SK-N-SH (cell line): Measurements from ENCODE around the gene ERVMER34-1. TPM values are rescaled to one million over a fixed set of nuclear protein-coding genes. Genes with fewer than 3 reads are reported as not detected.
A peak's percentile ranks its signal among the peaks of the same experiment; 100 is the strongest.

Experiments
- CTCF ChIA-PET: fragments of 300-600, 350-600 bp; formaldehyde crosslinking; extraction: SDS; loops from one replicate; lab custom pipeline; 2021; lab: Yijun Ruan, JAX
- POLR2A ChIA-PET: fragments of 350-600 bp; sonication (Branson Sonifier 250); formaldehyde crosslinking; extraction: SDS; loops from one replicate; lab custom pipeline; 2020; ENCODE audit warnings: antibody characterized with exemption, inconsistent platforms; lab: Yijun Ruan, JAX
- DNase-seq: peaks from one replicate; pipeline ENCODE4 v3.0.0; 2012
- H2AFZ ChIP-seq: fragments of 200-600 bp; sonication (generic); 2 replicates; pipeline ENCODE4 v1.8.1; 2016; ENCODE audit warnings: antibody characterized with exemption, mild to moderate bottlenecking, low read depth
- H3F3A ChIP-seq: fragments of 200-600 bp; sonication (generic); replicated peaks from 2 replicates; pipeline ENCODE3; 2016; ENCODE audit warnings: antibody characterized with exemption, mild to moderate bottlenecking; ENCODE audit not compliant: insufficient read depth
- H3K27ac ChIP-seq, 2 experiments: fragments of 200-500 bp in 1 of 2; fragments of 200-600 bp in 1 of 2; sonication (Bioruptor generic) in 1 of 2; sonication (generic), shearing (Covaris generic) in 1 of 2; 2 replicates each; pipeline versions ENCODE4 v1.5.1 to v1.6.1; 2014 to 2016; ENCODE audit warnings: low read depth in 2 of 2, inconsistent platforms in 1 of 2, low read length in 1 of 2, mild to moderate bottlenecking in 1 of 2, mixed read lengths in 1 of 2
- H3K27me3 ChIP-seq: fragments of 200-600 bp; sonication (generic), shearing (Covaris generic); 2 replicates; pipeline ENCODE4 v1.6.1; 2016; ENCODE audit warnings: mixed run types; ENCODE audit not compliant: insufficient read depth
- H3K36me3 ChIP-seq, 2 experiments: fragments of 200-500 bp in 1 of 2; fragments of 200-600 bp in 1 of 2; sonication (Bioruptor generic) in 1 of 2; sonication (generic) in 1 of 2; replicated peaks in 1 of 2; 2 replicates each; pipeline versions ENCODE3 to v1.5.1; 2014 to 2016; ENCODE audit warnings: low read length in 1 of 2, mild to moderate bottlenecking in 1 of 2; ENCODE audit not compliant: insufficient read depth in 2 of 2, control insufficient read depth in 1 of 2
- H3K4me1 ChIP-seq, 2 experiments: fragments of 200-500 bp in 1 of 2; fragments of 200-600 bp in 1 of 2; sonication (Bioruptor generic) in 1 of 2; sonication (generic), shearing (Covaris generic) in 1 of 2; 2 replicates each; pipeline versions ENCODE4 v1.5.1 to v1.6.1; 2014 to 2016; ENCODE audit warnings: low read depth in 1 of 2, low read length in 1 of 2, mixed run types in 1 of 2; ENCODE audit not compliant: insufficient read depth in 2 of 2, control insufficient read depth in 1 of 2
- H3K4me2 ChIP-seq: fragments of 200-600 bp; sonication (generic), shearing (Covaris generic); 2 replicates; pipeline ENCODE4 v1.6.1; 2017; ENCODE audit warnings: mixed run types
- H3K4me3 ChIP-seq, 2 experiments: fragments of 200-500 bp in 1 of 2; fragments of 200-600 bp in 1 of 2; sonication (Bioruptor generic) in 1 of 2; sonication (generic), shearing (Covaris generic) in 1 of 2; 2 replicates each; pipeline versions ENCODE4 v1.5.1 to v1.8.1; 2014 to 2016; ENCODE audit warnings: low read depth in 2 of 2, inconsistent platforms in 1 of 2, low read length in 1 of 2, mild to moderate bottlenecking in 1 of 2, mixed read lengths in 1 of 2, moderate library complexity in 1 of 2
- H3K79me2 ChIP-seq: fragments of 200-600 bp; sonication (generic); 2 replicates; pipeline ENCODE4 v1.8.1; 2017; ENCODE audit warnings: mild to moderate bottlenecking; ENCODE audit not compliant: insufficient read depth
- H3K9ac ChIP-seq: fragments of 200-600 bp; sonication (generic); 2 replicates; pipeline ENCODE4 v1.6.1; 2017; ENCODE audit warnings: mixed run types
- H3K9me2 ChIP-seq: fragments of 200-600 bp; sonication (generic); 2 replicates; pipeline ENCODE4 v1.6.1; 2017; ENCODE audit warnings: mixed run types
- H3K9me3 ChIP-seq: fragments of 200-600 bp; sonication (generic); 2 replicates; pipeline ENCODE4 v1.6.1; 2017; ENCODE audit warnings: mixed run types, mild to moderate bottlenecking, moderate library complexity
- H4K20me1 ChIP-seq: fragments of 200-600 bp; sonication (generic); 2 replicates; pipeline ENCODE4 v1.6.1; 2017; ENCODE audit warnings: mild to moderate bottlenecking, mixed run types; ENCODE audit not compliant: insufficient read depth
- CHD2 ChIP-seq: fragments of 150-350 bp; IDR thresholded peaks from 2 replicates; pipeline ENCODE4 v1.6.1; 2018; ENCODE audit warnings: low read length; ENCODE audit not compliant: partially characterized antibody
- EZH2phosphoT487 ChIP-seq: fragments of 200-600 bp; sonication (generic); IDR thresholded peaks from 2 replicates; pipeline ENCODE4 v1.6.1; 2017; ENCODE audit warnings: low read depth, mixed run types, mild to moderate bottlenecking, antibody characterized with exemption, moderate library complexity, borderline replicate concordance
- FOXM1 ChIP-seq: IDR thresholded peaks from 2 replicates; pipeline ENCODE4 v1.4.0; 2012; ENCODE audit warnings: low read depth, mild to moderate bottlenecking
- GABPA ChIP-seq: IDR thresholded peaks from 2 replicates; pipeline ENCODE4 v1.4.0; 2012; ENCODE audit warnings: low read depth, mild to moderate bottlenecking
- JUND ChIP-seq: IDR thresholded peaks from 2 replicates; pipeline ENCODE4 v1.4.0; 2012
- MAX ChIP-seq: IDR thresholded peaks from 2 replicates; pipeline ENCODE4 v1.4.0; 2012; ENCODE audit warnings: low read depth
- NFIC ChIP-seq: IDR thresholded peaks from 2 replicates; pipeline ENCODE4 v1.4.0; 2012; ENCODE audit warnings: borderline replicate concordance
- NRF1 ChIP-seq: IDR thresholded peaks from 2 replicates; pipeline ENCODE4 v1.6.1; 2012; ENCODE audit warnings: low read depth, mild to moderate bottlenecking, low read length
- RAD21 ChIP-seq: IDR thresholded peaks from 2 replicates; pipeline ENCODE4 v1.6.1; 2012; ENCODE audit warnings: mild to moderate bottlenecking, low read length
- RFX5 ChIP-seq: IDR thresholded peaks from 2 replicates; pipeline ENCODE4 v1.6.1; 2012; ENCODE audit warnings: mild to moderate bottlenecking, improper control_type of control experiment, low read length
- SMC3 ChIP-seq: IDR thresholded peaks from 2 replicates; pipeline ENCODE4 v1.6.1; 2012; ENCODE audit warnings: low read depth, low read length, improper control_type of control experiment
- TAF1 ChIP-seq: IDR thresholded peaks from 2 replicates; pipeline ENCODE4 v1.6.1; 2012; ENCODE audit warnings: low read depth, mild to moderate bottlenecking, low read length, moderate library complexity, borderline replicate concordance
- TEAD4 ChIP-seq: IDR thresholded peaks from 2 replicates; pipeline ENCODE4 v1.4.0; 2012; ENCODE audit warnings: mild to moderate bottlenecking, borderline replicate concordance; ENCODE audit not compliant: insufficient read depth
- YY1 ChIP-seq: IDR thresholded peaks from 2 replicates; pipeline ENCODE4 v1.4.0; 2012; ENCODE audit warnings: low read depth, mild to moderate bottlenecking
- ZBTB33 ChIP-seq: IDR thresholded peaks from 2 replicates; pipeline ENCODE4 v1.4.0; 2012; ENCODE audit warnings: low read depth, borderline replicate concordance
- WGBS: methylation state at CpG from one replicate; pipeline ENCODE4 v1.1.6; 2017; ENCODE audit warnings: low lambda C conversion rate; 5-methylcytosine and 5-hydroxymethylcytosine counted together
- polyA plus RNA-seq, 3 experiments: library from polyadenylated mRNA; depleted of rRNA; stranded (reverse); fragments of >200 nt; gene quantifications; 2 replicates each; pipeline ENCODE4 v1.2.3, GENCODE V29; 2012

Gene ERVMER34-1
- polyA plus RNA-seq, 1 of the 3 experiments (the other 2 are of a cell fraction), result 0.05 TPM

GRCh38 chr4:52718123-52718522, 33.1 kb downstream of the ERVMER34-1 start:
- H3K79me2 ChIP-seq, result peaks cover 19% of the 10 kb centered on the region
- peaks cover 30 to 33% of the 10 kb centered on the region in 2 experiments for H3K36me3 ChIP-seq
- no peaks in the 10 kb centered on the region for H3K27me3 ChIP-seq
- no peak overlapping the region for H3K4me3 ChIP-seq
- no peak overlapping the region for H3K9ac ChIP-seq
- H3K4me2 ChIP-seq, result no peak overlapping the region
- peaks cover 28% of the 10 kb centered on the region for H3F3A ChIP-seq
- no peak overlapping the region for H2AFZ ChIP-seq
- CTCF ChIA-PET, result interaction anchor here (0.7 to 0.9 kb wide), 2 partner anchors 16 to 264 kb away, joined by 3 read pairs; no protein-coding TSS in a partner anchor
- no peaks in the 10 kb centered on the region for H3K9me3 ChIP-seq
- H4K20me1 ChIP-seq, result no peaks in the 10 kb centered on the region
- H3K9me2 ChIP-seq, result no peaks in the 10 kb centered on the region
- H3K4me1 ChIP-seq, result peaks cover 9 to 27% of the 10 kb centered on the region in 2 experiments; a peak in 2 of 4 replicates
- POLR2A ChIA-PET, result interaction anchor here (0.6 kb wide), 1 partner anchor 147 kb away, joined by 3 read pairs; no protein-coding TSS in a partner anchor
- no peak for DNase-seq
- no peak overlapping the region for H3K27ac ChIP-seq
- no peak for TF ChIP-seq TEAD4
- TF ChIP-seq GABPA, result no peak
- no peak for TF ChIP-seq CHD2
- TF ChIP-seq NRF1, result no peak
- no peak for TF ChIP-seq RAD21
- TF ChIP-seq ZBTB33, result no peak
- TF ChIP-seq YY1, result no peak
- TF ChIP-seq TAF1, result no peak
- TF ChIP-seq EZH2phosphoT487, result no peak
- TF ChIP-seq MAX, result no peak
- no peak for TF ChIP-seq NFIC
- TF ChIP-seq JUND, result no peak
- no peak for TF ChIP-seq RFX5
- TF ChIP-seq SMC3, result no peak
- no peak for TF ChIP-seq FOXM1
- 95% methylated on average over 3 of the region's 3 CpGs for WGBS

GRCh38 chr4:52716364-52717151, 34.7 kb downstream of the ERVMER34-1 start:
- peaks cover 10 to 31% of the 10 kb centered on the region in 2 experiments; a peak in 2 of 4 replicates for H3K4me1 ChIP-seq
- no peak overlapping the region for H3K4me2 ChIP-seq
- no peak overlapping the region for H2AFZ ChIP-seq
- no peak overlapping the region for H3K9ac ChIP-seq
- H3K9me3 ChIP-seq, result no peaks in the 10 kb centered on the region
- no peak for DNase-seq
- H3F3A ChIP-seq, result peaks cover 28% of the 10 kb centered on the region
- H3K9me2 ChIP-seq, result no peaks in the 10 kb centered on the region
- ChIA-PET POLR2A (no interaction called here), CTCF (no interaction called here)
- whole genome bisulfite sequencing, result 94% methylated on average over 6 of the region's 6 CpGs
- no peaks in the 10 kb centered on the region for H4K20me1 ChIP-seq
- H3K36me3 ChIP-seq, result peaks cover 30 to 33% of the 10 kb centered on the region in 2 experiments
- H3K27me3 ChIP-seq, result no peaks in the 10 kb centered on the region
- no peak for TF ChIP-seq TAF1
- no peak for TF ChIP-seq FOXM1
- TF ChIP-seq, all 33 proteins: peak for 0
- Histone ChIP-seq H3K79me2 (peaks cover 26% of the 10 kb centered on the region), H3K4me3 (no peak overlapping the region), H3K27ac (peak overlapping the region in 1 of 2 experiments; percentile 47; a peak in 2 of 4 replicates)
